ENCODE data around the gene DCAF8. TPM values are rescaled to one million over a fixed set of nuclear protein-coding genes. Genes with fewer than 3 reads are reported as not detected.
A peak's percentile ranks its signal among the peaks of the same experiment; 100 is the strongest.

DCAF8 gene
- total and polyA plus RNA-seq, 2 donors (not counting 1 experiment from before 2014, with no cell fraction given) = 194 to 266 TPM

GRCh38 chr1:160219062-160219929 lies 43.1 kb downstream of the DCAF8 start:
- intact Hi-C loops (cut with micrococcal nuclease) = loop anchor here (1.0 kb wide), 1 partner anchor 26 kb away; no protein-coding TSS in a partner anchor
- no peak overlapping the region for H3K9ac ChIP-seq (ENCODE audit: low read length)
- Mint-ChIP-seq H3K4me3 (no peak overlapping the region), H3K4me1 (no peaks in the 10 kb centered on the region), H3K27ac (peak overlapping the region; percentile 57), H3K27me3 (no peaks in the 10 kb centered on the region), H3K9me3 (ENCODE audit: insufficient read depth) (no peaks in the 10 kb centered on the region)
- WGBS (ENCODE audit: insufficient coverage) = 93% methylated on average over 4 of the region's 4 CpGs
- DNase-seq (peak; percentile 34), ATAC-seq (ENCODE audit: low read depth) (no peak)
- no peak for TF ChIP-seq CTCF (IDR thresholded peaks at IDR 0.05)
- no peaks in the 10 kb centered on the region for H3K9me3 ChIP-seq (ENCODE audit: control extremely low read depth in 1 of 3, control insufficient read depth in 2 of 3, insufficient read depth in 1 of 3, low read length in 2 of 3)
- H3K4me3 ChIP-seq (ENCODE audit: control extremely low read depth in 1 of 5, extremely low read depth in 1 of 5, insufficient read depth in 1 of 5, low read depth in 2 of 5, low read length in 4 of 5) = no peak overlapping the region
- peak overlapping the region in 1 of 2 donors; percentile 13 for H3K27ac ChIP-seq (ENCODE audit: low read length in 2 of 2)
- no peak overlapping the region for H3K4me2 ChIP-seq (replicated peaks; ENCODE audit: low read depth, low read length, poor library complexity, severe bottlenecking)
- peaks cover 35 to 97% of the 10 kb centered on the region in 2 experiments for H3K36me3 ChIP-seq (replicated peaks in 1 of 2; ENCODE audit: control extremely low read depth in 1 of 2, control insufficient read depth in 1 of 2, extremely low read depth in 1 of 2, insufficient read depth in 2 of 2, low read length in 1 of 2)
- H3K4me1 ChIP-seq (ENCODE audit: control insufficient read depth in 2 of 2, insufficient read depth in 2 of 2, low read length in 2 of 2) = no peaks in the 10 kb centered on the region
- H3K27me3 ChIP-seq (replicated peaks in 1 of 4; ENCODE audit: control extremely low read depth in 1 of 4, control insufficient read depth in 3 of 4, insufficient read depth in 4 of 4, low read length in 3 of 4) = no peaks in the 10 kb centered on the region
- H3K79me2 ChIP-seq (ENCODE audit: control insufficient read depth, insufficient read depth, low read length) = no peaks in the 10 kb centered on the region
- POLR2A ChIA-PET = interaction anchor here (1.1 kb wide), 1 partner anchor 30 kb away, joined by 7 read pairs; no protein-coding TSS in a partner anchor
- no peak overlapping the region for H2AFZ ChIP-seq (ENCODE audit: insufficient read depth, low read depth, low read length, poor library complexity, severe bottlenecking)
- H4K20me1 ChIP-seq (ENCODE audit: control insufficient read depth, insufficient read depth, low read length, poor library complexity, severe bottlenecking) = no peaks in the 10 kb centered on the region
- CTCF ChIA-PET = interaction anchor here (0.6 to 5.9 kb wide), 24 partner anchors 8 to 157 kb away, joined by 3 to 103 read pairs (median 5); partner anchors contain the start of gene PEA15

DNA sequence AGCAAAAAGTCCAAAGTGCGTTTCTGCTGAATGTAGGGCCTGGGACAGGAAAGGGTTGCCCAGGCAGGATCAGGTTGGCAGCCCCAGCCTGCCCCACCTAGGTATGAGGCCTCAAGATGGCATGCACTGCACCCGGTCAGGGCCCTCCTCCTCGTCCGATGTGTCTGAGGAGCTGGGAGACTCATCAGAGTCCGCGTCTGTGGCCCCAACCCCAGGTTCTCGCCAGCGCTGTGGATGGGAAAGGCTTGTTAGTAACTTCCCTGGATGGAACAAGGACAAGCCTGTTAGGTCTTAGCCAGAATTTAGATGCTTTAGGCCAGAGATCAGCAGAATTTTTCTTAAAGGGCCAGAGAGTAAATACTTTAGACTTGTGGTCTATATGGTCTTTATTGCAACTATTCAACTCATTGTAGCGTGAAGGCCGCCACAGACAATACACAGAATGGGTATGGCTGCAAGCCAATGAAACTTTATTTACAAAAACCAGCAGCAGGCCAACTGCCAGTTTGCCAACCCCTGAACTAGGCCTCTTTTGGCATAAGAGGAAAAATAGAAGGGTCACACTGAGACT lies 44.8 kb downstream of the DCAF8 start:
- H3K9ac ChIP-seq (ENCODE audit: low read length) = no peak overlapping the region
- ATAC-seq (ENCODE audit: low read depth) = no peak
- H3K27ac ChIP-seq (ENCODE audit: low read length in 2 of 2) = no peak overlapping the region
- no peaks in the 10 kb centered on the region for H4K20me1 ChIP-seq (ENCODE audit: control insufficient read depth, insufficient read depth, low read length, poor library complexity, severe bottlenecking)
- no peaks in the 10 kb centered on the region for H3K4me1 ChIP-seq (ENCODE audit: control insufficient read depth in 2 of 2, insufficient read depth in 2 of 2, low read length in 2 of 2)
- H2AFZ ChIP-seq (ENCODE audit: insufficient read depth, low read depth, low read length, poor library complexity, severe bottlenecking) = no peak overlapping the region
- TF ChIP-seq EZH2 (IDR thresholded peaks at IDR 0.05; ENCODE audit: borderline replicate concordance, insufficient read depth, low read depth, low read length, poor library complexity, severe bottlenecking) = no peak
- TF ChIP-seq CTCF (IDR thresholded peaks at IDR 0.05) = no peak
- Mint-ChIP-seq H3K4me1 (no peaks in the 10 kb centered on the region), H3K9me3 (ENCODE audit: insufficient read depth) (no peaks in the 10 kb centered on the region), H3K4me3 (no peak overlapping the region), H3K27me3 (no peaks in the 10 kb centered on the region), H3K27ac (peak overlapping the region; percentile 22)
- no peak overlapping the region for H3K4me3 ChIP-seq (ENCODE audit: control extremely low read depth in 1 of 5, extremely low read depth in 1 of 5, insufficient read depth in 1 of 5, low read depth in 2 of 5, low read length in 4 of 5)
- no peaks in the 10 kb centered on the region for H3K27me3 ChIP-seq (replicated peaks in 1 of 4; ENCODE audit: control extremely low read depth in 1 of 4, control insufficient read depth in 3 of 4, insufficient read depth in 4 of 4, low read length in 3 of 4)
- no peaks in the 10 kb centered on the region for H3K79me2 ChIP-seq (ENCODE audit: control insufficient read depth, insufficient read depth, low read length)
- no peaks in the 10 kb centered on the region for H3K9me3 ChIP-seq (ENCODE audit: control extremely low read depth in 1 of 3, control insufficient read depth in 2 of 3, insufficient read depth in 1 of 3, low read length in 2 of 3)
- POLR2A ChIA-PET = no interaction called here
- H3K36me3 ChIP-seq (replicated peaks in 1 of 2; ENCODE audit: control extremely low read depth in 1 of 2, control insufficient read depth in 1 of 2, extremely low read depth in 1 of 2, insufficient read depth in 2 of 2, low read length in 1 of 2) = peaks cover 33 to 96% of the 10 kb centered on the region in 2 experiments
- 96% methylated on average over 8 of the region's 10 CpGs for WGBS (ENCODE audit: insufficient coverage)
- DNase-seq = no peak
- CTCF ChIA-PET = interaction anchor here (0.7 to 5.9 kb wide), 5 partner anchors 13 to 34 kb away, joined by 4 to 103 read pairs (median 29); partner anchors contain the start of gene PEA15
- H3K4me2 ChIP-seq (replicated peaks; ENCODE audit: low read depth, low read length, poor library complexity, severe bottlenecking) = no peak overlapping the region
- intact Hi-C loops (cut with micrococcal nuclease) = no loop called here
